NCI-H146 treated with DMSO at 0.1 percent for 48 hours (cell line): ENCODE measurements around the gene TSPAN18.

Source experiments
- DNase-seq: peaks from one replicate; lab custom pipeline; 2025; ENCODE audit not compliant: unreplicated experiment; lab: John Stamatoyannopoulos, UW

Gene TSPAN18

DNA sequence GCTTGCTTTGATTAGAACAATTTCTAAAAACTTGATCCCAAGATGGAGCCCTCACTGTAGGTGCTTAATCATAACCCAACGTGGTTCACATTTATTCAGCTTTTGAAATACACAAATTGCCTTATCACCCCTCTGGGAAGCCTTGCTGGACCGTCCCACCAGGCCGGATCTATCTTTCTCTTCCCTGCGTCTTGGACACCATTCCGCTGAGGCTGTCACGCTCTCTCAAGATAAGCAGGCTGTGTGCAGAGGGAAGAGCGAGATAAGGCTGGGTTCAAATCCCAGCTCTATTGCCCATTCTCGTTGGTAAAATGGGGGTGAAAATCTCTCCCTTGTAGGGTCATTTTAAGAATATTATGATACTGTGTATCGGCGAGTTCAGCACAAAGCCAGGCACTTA, 244.4 kb downstream of the TSPAN18 start:
- DNase-seq = no peak

DNA sequence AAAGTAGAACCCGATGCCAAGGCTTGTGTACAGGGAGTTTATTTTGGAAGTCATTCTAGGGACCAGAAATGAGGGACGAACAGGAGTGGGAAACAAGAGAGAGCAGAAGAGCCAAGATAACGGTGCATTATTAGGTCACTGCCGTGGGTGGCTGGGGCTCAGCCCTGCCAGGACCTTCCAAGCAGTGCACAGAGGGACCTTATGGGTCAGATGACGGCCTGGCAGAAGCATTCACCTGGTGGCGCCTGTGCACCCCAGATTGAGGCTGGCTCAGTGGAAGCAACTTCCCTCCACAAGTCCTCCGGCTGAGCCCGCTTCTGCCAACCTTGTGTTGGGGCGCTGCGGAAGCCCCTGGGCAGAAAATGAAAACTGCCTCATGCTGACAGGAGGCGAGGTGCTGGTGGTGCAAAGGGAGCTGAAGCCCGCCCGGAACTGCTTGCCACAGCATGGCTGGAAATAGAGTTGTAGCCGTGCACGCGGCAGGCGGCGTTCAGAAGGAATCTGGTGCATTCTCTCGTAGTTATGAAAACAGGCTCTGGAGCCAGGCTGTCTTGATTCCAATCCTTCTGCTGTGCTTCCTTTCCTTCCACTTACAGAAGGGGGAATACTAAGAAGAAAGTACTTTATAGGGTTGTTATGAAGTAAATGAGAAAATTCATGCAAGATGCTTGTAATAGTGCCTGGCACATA, 246.1 kb downstream of the TSPAN18 start:
- DNase-seq = no peak

DNA sequence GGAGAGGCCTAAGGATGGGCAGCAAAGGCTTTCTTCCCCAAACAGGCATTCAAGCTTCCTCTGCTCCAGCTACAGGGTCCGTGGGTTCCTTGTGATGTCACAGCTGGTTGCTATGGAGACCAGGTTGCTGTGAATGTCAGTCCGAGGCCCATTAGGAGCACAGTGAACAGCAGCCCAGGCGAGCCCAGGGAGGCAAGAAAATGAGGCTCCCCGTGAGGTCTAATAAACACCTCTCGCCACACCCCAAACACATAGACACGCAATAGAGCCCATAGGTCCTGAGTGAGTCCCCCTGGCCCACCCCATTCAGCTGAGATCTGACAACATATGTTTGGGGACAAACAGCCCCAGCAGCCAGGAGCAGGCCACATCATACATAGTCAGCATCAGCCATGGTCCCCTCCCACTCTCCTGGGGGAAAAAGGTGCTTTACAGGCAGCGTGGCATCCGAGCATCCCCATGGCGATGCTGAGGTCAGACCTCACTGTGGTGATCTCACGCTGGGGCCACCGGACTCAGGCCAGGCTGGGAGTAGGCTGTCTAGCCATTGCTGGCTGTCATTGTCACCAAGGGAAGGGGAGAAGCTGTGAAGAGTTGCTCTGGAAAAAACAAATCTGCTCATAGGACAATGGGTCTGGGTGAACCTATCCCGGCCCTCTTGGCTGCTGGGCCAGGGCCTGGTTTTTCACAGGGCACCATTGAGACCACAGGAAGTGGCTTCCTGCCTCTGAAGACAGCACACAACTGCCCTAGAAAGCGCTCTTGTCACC, 247.1 kb downstream of the TSPAN18 start:
- DNase-seq = no peak

DNA sequence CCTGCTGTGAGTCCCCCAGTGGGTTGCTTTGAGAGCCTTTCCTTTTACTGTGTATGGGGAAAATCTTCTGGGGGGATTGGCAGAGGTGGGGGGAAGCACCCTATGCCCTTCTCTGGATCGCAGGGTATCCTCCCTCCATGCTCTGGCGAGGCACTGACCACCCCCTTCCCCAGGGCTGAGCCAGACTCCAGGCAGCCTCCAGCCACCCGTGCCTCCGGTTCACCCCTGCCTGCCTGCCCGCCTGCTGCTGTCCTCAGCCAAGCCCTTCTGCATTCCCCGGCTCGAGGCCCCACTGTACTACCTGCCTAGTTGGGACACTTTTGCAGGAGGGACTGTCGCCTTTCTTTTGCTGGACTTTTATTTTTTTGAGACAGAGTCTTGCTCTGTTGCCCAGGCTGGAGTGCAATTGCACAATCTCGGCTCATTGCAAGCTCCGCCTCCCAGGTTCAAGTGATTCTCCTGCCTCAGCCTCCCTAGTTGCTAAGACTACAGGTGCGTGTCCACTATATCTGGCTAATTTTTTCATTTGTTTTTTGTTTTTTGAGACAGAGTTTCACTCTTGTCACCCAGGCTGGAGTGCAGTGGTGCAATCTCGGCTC, 247.7 kb downstream of the TSPAN18 start:
- no peak for DNase-seq

DNA sequence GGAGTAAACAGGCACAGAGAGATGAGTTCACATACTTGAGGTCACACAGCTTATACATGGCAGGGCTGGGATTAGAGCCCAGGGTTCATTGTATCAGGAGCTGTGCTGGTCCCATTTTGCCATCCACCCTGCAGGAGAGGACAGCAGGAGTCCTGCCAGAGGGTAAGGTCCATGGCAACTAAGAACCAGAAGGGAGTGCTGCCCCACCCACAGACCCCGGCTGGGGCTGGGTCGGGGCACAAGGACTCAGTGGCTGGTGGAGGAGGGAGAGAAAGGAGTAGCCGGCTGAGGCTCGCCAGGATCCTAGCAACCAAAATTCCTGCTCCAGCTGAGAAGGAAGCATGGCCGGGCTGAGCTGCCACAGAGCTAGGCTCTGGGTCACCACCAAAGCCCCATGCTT, 249.8 kb downstream of the TSPAN18 start:
- no peak for DNase-seq

DNA sequence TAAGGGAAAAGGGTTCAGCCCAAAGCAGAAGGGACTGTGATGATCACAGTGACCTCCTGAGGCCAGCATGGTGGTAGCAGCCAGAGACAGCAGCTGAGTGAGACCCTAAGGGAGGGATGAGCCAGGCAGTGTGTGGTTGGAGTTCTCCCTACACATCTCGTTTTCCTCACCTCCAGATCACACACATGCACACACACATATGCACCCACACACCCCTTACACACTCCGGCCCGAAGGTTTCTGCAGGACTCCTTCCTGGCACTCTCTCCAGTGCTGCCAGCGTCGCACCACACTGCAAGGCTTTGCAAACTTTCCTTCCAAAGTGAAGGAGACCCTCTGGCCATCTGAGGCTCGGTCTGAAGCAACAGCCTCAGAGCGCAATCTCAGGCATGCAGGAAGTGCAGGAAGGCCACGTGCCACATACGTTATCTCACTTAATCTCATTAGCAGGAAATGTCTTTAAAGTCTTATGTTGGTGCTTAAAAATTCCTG, 250.8 kb downstream of the TSPAN18 start:
- peak; percentile 12 for DNase-seq

DNA sequence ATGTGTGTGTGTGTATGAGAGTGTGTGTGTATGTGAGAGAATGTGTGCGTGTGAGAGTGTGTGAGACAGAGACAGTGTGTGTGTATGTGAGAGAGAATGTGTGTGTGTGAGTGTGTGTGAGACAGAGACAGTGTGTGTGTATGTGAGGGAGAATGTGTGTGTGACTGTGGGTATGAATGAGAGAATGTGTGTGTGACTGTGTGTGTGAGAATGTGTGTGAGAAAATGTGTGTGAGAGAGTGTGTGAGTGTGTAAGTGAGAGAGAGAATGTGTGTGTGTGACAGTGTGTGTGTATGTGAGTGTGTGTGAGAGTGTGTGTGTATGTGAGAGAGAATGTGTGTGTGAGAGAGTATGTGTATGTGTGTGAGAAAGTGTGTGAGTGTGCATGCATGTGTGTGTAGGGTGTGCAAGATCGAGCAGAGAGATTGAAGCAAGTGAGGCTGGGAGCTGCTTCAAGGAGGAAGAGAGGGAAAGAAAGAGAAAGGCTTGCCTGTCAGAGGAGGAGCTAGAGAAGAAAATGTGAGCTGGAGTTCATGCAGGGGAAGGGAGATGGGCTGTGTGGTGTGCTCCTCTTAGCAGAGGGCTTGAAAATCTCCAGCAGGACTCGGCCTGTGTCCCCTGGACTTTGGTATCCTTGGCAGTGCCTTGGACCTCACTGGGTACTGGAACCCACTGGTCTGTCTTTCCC, 251.7 kb downstream of the TSPAN18 start:
- peak; percentile 67 for DNase-seq

DNA sequence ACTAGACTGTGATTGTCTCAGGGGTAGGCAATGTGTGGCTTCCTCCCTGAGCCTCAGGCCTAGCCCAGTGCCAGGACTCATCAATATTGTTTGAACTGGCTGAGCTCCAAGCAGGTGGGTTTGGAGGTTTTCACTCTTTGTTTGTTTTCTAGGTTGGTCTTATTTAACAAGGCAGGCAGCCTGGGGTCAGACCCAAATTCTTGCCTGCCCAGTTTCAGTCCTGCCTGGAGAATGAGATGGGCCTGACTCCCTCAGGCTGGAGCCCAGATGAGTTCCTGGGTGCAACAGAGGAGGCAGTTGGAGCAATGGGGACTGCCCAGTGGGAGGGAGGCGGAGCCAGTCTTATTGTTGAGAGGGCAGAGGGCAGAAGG, 252.2 kb downstream of the TSPAN18 start:
- DNase-seq = peak; percentile 97

DNA sequence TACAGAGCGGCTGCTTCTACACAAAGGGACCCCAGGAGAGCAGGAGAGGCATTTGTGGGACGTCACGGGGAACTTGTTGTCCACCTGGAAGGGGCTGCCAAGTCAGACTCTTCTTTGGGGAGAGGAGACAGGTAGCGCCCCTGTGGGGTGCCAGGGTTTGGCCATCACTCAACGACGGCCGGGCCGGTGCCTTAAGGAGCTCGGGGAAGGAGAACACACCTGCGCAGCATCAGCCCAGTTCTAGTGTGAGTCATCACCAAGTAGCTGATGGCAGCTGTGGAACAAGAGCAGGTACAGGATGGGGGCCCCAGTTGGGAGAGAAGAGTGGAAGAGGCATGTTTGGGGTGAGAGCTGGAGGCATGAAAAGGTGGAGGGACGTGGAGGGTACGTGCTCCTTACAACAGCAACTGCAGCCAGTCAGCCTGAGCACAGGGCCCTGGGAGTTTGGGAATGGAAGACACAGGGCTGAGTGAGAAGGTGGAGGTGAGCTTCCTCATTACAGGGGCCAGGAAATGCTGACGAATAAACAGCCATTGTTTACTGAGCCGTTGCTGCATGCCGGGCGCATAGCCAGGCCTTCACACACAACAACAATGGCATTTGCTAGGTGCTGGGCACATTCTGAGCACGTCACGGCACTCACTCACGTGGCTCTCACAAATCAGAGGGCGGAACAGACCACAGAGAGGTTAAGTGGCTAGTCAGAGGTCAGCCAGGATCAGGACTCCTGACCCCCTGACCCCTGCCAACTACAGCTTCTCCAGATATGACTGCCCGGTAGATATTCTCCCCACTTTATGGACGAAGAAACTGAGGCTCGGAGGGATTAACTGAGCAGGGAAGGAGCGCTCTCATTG, 253.0 kb downstream of the TSPAN18 start:
- DNase-seq = peak; percentile 75

DNA sequence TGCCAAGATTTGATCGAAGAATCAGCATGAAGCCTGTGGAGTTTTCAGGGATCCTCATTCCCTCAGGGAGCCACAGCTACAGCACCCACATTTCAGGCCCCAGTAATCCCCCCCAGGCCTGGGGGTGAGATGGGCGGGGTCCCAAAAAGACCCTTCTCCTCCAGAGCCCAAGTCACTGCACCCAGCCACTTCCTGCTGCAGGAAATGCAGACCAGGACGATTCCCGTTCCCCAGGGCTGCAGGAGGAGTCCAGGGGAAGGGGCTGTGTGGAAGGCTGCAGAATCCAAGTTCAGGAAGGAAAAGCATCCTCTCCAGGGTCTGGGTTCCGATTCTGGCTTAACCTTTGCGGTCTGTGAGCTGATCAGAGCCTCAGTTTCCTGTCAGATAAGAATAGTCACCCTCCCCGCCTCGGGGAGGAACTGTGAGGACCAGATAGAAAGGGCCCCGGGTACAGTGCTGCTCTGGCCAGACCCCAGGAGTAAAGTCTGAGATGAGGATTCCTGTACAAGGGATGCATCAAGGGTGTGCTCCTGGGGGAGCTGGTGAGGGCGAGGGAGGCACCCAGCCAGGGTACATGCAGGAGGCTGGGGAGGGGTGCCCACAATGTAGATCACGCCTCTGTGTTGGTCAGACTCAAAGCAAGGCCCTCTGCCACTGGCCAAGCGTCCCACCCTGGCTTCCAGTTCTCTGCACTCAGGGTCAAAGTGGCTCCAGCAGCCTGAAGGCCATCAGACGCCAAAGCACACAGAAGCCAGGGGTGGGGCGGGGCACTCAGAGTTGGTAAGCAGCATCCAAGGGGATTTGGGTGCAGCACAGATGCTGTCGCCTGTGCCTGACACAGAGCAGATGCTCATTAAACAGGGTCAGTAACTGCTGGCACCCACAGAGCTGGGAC, 254.0 kb downstream of the TSPAN18 start:
- no peak for DNase-seq
